Hypothalamus (tissue), 51 donors: Measurements from ENCODE around the gene SLC11A2.
"Not testable (repeated sequence)": the region's sequence is repeated elsewhere in the genome, so short reads cannot be mapped to it uniquely, and the experiment has no call there.

Source experiments
- DNase-seq, 51 donors: peaks; one replicate each; lab custom pipeline; 2025; lab: John Stamatoyannopoulos, UW

The SLC11A2 gene

DNA sequence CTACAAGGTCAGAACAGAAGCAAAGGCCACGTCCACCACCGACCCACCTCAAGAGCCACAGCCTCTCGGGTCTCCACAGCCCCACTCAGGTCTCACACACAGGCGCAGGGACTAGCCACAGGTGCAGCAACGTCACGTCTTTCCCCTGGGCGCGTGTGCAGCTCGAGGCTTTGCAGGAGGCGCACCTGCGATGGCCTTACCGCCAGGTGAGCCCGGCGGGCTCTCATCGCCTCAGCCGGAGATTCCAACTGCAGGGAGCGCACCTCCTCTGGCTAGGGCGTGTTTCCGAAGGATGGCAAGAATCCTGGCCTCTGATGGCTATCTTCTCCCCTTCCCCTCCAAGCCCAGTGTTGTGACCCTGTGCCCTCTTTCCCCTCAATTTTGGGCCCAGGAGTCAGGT is 73.7 kb downstream of the SLC11A2 start, which contains the start of gene HIGD1C:
HIGD1C (plus strand) TSS at position 35 of the 400 bp plus-strand sequence. CDS start 1,455 bp downstream, outside the sequence.
- no peak for DNase-seq

- no peak for DNase-seq
Observed at GRCh38 chr12:50951112-50951511, 75.1 kb downstream of the SLC11A2 start.

- no peak for DNase-seq
Observed at GRCh38 chr12:50949801-50950302, 76.3 kb downstream of the SLC11A2 start.

DNA sequence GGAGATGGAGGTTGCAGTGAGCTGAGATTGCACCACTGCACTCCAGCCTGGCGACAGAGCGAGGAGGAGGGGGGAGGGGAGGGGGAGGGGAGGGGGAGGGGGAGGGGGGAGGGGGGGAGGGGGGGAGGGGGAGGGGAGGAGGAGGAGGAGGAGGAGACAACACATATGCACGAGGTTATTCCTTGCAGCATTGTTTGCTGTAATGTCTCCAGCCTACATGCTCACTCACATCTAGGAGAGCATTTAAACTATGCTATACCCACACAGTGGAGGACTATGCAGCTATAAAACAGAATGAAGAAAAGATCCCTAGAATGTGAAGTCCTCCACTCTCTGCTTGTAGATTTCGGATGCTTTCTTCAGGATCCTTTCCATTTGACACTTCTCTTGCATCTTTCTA is 77.4 kb downstream of the SLC11A2 start:
- DNase-seq, result no peak

- DNase-seq, result no peak
Observed at GRCh38 chr12:50947933-50948626, 78.1 kb downstream of the SLC11A2 start.

DNA sequence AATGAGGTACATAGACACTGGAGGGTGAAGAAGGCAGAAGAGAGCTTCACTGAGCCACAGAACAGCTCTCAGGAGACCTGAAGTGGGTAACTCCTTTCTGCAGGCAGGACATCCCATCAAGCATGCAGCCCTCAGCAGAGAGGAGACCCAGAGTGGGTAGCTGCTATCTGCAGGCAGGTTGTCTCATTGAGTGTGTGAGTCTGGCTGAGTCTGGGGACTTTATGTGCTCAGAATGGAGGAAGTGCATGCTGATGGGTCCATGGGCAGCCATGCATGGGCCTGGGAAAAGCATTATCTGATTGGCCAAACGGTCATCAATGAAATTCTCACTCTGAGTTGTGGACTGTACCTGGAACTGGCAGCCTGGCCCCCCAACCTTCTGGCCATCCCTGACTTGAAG is 88.5 kb downstream of the SLC11A2 start:
- DNase-seq, result no peak

- no peak for DNase-seq
Observed at GRCh38 chr12:50936821-50937530, 89.2 kb downstream of the SLC11A2 start.

DNA sequence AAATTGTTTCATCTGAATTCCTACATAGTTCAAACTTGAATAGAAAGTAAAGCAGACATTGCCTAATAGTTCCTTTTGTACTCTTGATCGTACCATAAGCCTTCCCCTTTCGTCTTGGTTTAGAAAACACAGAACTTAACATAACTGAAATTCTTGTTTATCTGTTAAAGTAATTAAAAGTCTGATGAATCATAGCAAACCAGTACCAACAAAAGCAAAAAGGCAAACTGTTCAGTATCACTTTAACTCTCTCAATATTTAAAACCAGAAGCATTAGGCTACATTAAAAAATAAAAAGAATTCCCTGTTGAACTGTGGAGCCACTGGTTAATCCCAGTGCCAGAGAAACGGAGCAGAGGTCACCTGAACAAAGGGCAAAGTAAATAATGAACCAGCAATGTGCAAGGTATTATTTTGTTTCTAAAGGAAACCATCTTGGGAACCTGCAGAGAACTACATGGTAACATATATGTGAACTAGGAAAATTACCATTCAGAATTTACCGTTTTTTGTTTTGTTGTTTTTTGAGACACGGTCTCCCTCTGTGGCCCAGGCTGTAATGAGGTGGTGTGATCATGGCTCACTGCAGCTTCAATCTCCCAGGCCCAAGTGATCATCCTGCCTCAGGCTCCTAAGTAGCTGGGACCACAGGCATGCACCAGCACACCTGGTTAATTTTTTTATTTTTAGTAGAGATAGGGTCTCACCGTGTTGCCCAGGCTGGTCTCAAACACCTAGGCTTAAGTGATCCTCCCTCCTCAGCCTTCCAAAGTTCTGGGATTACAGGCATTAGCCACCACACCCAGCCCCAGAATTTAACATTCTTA is 91.0 kb downstream of the SLC11A2 start:
- no peak for DNase-seq

DNA sequence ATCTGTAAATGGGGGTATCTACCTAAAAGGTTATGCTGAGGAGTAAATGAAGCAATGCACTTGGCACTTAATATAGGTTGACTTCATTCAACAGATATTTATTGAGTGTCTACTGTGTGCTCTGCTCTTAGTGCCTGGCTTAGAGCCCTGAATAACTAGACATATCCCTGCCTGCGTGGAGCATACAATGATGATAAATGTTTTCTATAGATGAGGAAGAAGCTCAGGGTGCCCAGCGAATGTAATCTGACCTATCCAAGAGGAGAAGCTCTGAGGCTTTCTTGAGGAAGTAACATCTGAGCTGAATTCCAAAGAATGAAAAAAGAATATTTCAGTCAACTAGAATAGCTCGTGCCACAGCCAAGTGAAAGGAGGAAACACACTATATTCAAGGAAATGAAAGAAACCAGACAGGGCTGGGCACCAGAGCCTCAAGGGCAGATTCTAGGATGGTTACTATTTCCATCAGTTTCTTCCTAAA is 91.8 kb downstream of the SLC11A2 start:
- peak in 1 of 51 donors; percentile 13 for DNase-seq

DNA sequence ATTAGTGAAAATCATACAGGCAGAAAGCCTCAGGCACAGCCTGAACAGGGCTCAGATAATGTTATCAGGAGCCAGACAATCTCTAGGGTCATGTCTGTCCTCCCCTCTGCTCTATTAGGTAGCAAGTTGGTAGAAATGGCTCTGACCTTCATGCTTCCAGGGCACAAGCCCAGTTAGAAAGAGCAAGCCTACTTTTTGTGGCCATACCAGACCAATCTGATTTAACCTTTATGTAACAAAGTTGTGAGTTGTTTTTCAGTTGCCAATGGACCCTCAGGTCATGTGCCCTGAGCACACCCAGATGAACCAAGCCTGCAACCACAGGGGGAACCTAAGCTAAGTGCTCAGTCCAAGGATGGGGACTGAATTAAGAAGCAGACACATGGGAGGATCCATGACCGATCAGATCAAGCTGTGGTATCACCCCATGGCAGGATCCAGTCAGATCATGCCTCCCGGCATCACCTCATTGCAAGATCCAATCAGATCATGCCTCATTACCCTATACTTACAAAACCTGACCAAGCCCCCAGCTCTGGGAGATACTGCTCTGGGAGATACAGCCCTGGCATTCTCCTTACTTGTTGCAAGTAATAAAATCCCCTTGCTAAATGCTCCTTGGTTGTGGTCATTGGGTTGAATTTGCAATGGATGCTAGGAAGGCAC is 92.6 kb downstream of the SLC11A2 start:
- DNase-seq, result no peak

DNA sequence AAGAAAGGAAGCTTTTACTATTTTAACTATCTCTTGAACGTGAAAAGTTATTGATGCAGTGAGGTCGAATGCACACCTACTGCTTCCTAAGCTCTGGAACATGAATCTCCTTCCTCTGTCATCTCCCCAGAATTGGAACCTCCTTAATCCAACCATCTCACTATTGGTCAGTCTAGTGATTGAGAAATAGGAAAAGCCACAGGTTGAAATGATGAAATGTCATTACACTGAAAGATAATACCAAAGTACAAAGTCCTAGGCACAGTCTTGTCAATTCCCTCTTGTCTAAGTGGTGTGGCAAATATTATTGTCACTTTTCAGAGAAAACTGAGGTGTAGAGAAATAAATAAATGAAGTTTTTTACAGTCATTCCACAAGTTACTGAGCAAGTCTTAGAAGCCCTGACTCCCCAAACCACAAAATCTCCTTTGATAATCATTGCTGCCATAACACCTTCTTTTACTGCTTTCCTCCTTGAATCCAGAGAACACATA is 93.3 kb downstream of the SLC11A2 start:
- no peak for DNase-seq

- DNase-seq, result not testable (repeated sequence)
Observed at GRCh38 chr12:50930477-50930876, 95.7 kb downstream of the SLC11A2 start.

DNA sequence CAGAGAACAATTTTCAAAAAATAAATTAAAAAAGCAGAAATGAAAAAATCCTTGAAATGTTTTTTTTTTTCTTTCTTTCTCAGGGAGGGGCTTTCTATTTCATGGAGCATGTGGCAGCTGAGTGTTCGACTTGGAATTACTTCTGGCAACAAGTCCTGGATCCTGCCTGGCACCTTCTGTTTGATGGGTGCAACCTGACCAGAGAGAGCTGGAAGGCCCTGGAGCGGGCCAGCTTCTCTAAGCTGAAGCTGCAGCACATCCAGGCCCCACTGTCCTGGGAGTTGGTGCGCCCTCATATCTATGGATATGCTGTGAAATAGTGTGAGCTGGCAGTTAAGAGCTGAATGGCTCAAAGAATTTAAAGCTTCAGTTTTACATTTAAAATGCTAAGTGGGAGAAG is 96.4 kb downstream of the SLC11A2 start:
- no peak for DNase-seq
